Measurements from ENCODE around the gene ZBTB7C.
A peak's percentile ranks its signal among the peaks of the same experiment; 100 is the strongest.

ZBTB7C gene

GRCh38 chr18:48181857-48182256 is 227.3 kb downstream of the ZBTB7C start:
- no peak for DNase-seq

GRCh38 chr18:48181087-48181823 is 227.9 kb downstream of the ZBTB7C start:
- no peak for DNase-seq

DNA sequence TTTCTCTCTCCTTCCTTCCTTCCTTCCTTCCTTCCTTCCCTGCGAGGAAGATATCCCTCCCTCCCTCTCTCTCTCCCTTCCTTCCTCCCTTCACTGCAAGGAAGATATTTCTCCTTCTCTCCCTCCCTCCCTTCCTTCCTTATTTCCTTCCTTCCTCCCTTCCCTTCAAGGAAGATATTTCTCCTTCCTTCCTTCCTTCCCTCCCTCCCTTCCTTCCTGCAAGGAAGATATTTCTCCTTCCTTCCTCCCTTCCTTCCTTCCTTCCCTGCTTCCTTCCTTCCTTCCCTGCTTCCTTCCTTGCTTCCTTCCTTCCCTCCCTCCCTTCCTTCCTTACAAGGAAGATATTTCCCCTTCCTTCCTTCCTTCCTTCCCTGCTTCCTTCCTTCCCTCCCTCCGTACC is 229.5 kb downstream of the ZBTB7C start:
- DNase-seq, result no peak

GRCh38 chr18:48179001-48179400 is 230.2 kb downstream of the ZBTB7C start:
- no peak for DNase-seq

- DNase-seq, result no peak
Measured at GRCh38 chr18:48176909-48177308, 232.3 kb downstream of the ZBTB7C start.

GRCh38 chr18:48173557-48173956 is 235.6 kb downstream of the ZBTB7C start:
- DNase-seq, result no peak

DNA sequence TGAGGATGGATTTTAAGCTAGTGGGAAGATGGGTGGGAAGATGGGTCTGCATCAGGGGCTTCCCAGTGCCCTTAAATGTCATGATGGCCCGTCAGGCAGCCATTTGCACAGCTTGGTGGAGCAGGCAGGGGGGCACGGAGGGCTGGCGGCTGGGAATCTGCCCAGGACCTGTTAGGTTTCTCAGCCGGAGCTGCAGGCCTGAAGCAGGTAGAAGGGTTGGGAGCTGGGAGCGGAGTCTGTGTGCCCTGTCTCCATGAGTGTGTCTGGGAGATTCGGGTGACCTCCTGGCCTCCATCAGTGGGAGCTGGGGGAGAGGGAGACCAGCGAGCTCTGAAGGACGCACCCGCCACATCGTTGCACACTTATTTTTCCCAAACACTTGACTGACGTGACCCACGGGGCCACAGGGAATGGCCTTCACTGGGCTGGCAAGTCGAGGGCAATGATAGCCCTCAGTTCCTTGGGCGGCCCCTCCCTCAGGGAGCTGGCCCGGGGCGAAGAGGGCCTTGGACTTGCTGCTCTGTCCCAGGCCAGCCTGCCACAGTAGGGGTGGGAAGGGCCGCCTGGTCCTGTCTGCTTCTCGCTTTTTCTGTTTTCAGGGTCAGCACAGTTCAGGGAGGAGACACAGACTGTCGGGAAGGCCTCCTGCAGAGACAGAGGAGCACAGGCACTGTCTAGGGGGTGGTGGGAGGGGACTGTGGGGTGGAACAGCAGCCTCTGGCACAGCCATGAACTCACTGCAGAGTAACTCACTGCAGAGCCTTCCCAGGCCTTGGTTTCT is 236.8 kb downstream of the ZBTB7C start:
- no peak for DNase-seq

GRCh38 chr18:48171490-48172188 is 237.5 kb downstream of the ZBTB7C start:
- no peak for DNase-seq

DNA sequence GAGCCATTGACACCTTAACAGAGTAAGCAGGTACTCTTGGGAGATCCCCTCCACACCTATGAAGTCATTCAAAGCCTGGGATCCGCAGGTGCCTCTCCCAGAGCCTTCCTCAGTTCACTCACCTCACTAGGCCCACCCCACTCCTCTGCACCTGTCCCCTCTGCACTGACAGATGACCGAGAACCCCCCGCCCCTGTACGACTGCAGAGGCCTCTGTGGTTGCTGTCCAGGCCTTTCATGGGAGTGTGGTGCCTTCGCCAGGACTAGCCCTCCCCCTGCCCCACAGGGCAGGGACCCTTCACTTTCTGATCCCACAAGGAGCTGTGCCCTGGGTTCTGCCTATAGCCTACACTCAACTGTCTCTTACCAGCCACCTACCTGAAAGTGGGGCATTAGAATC is 238.5 kb downstream of the ZBTB7C start:
- DNase-seq, result no peak

DNA sequence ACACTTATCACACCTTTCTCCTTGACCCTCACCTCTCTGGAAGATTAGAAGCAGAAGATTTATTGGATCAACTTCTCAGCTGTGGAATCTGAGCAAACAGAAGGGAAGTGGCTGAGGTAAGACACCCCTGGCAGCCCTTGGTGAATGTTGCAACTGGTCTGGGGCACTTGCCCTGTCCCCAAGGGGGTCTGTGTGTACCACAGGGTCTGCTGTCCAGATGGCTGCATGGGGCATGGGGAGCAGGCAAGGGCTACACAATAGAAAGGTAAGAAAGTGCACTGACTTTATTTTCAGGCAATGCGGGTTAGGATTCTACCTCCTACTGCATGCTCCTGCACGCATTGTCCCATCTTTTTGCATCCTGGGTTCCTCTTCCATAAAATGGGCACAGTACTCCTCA is 240.3 kb downstream of the ZBTB7C start:
- no peak for DNase-seq

GRCh38 chr18:48167897-48168253 is 241.3 kb downstream of the ZBTB7C start:
- DNase-seq, result no peak

DNA sequence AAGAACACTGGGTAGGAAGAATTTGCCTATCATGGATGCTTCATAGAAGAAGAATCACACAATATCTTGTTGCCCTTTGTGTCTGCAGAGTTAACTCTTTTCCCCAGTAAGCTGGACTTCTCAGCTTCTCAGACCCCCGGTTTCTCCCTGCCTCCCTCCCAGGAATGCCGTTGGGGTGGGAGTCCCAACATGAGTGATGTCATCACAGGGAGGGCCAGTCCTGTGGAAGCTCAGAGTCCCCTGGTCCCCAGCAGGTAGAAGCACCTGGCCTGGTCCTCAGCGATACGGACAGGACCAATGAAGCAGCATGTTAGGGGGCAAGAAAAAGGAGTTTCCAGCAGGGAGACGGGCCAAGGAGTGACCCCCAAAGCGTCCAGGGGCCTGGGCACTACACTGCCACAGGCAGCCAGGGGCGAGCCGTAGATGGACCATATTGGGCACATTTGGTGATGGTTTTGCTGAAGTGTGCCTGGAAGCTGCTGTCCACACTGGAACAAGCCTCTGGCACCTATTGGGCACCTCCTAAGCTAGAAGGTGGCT is 242.8 kb downstream of the ZBTB7C start:
- DNase-seq, result no peak

DNA sequence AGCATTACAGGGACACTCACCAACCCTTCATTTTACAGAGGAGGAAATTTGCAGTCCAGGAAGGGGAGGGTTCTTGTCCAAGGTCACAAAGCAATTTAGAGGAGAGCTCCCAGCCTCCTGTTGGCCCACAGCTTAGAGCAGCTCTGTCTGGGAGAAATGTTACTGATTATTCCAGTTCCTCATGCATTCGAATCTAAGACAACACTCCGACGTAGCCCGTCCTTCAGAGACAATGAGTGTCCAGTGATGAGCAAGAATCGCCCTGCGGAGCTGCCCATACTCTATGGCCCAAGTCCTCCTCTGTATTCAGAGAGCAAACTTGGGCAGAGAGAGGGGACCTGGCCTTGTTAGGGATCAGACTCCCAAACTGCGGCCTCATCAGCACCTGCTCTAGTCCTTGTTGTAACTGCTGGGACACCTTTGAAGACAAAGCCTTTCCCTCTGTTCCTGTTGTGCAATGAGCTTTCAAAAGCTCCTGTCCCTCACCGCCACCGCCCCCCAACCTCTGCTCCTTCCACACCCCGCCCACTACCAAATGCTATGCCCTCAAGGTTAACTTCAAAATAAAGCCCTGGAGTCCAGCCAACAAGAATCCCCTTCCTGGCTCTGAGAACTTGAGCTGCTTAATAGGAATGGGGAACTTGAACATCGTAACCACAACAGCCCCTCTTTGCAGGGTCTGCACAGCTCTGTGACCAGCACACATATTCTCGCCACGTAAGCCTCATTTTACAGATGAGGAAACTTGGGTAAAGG is 243.9 kb downstream of the ZBTB7C start:
- no peak for DNase-seq

- DNase-seq, result no peak
Measured at GRCh38 chr18:48164701-48165100, 244.5 kb downstream of the ZBTB7C start.

- DNase-seq, result no peak
Measured at GRCh38 chr18:48164116-48164515, 245.1 kb downstream of the ZBTB7C start.

DNA sequence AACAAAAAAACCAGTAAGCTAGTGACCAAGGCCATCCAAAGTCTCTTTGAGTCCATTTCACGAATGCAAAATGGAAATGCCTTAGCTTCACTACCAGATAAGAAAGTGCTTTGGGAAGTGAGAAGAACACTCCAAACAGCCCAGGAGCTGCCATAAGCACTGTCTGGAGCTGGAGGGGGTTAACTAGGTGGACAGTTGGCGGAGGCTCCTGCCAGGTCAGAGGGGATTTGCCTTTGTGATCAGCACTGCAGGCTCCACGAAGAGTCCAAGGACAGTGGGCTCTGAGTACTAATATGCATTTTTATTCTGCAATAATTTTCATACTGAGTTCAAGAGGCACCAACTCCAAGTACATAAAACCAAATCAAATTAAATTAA is 245.5 kb downstream of the ZBTB7C start:
- no peak for DNase-seq

GRCh38 chr18:48162956-48163737 is 246.0 kb downstream of the ZBTB7C start:
- DNase-seq, result no peak

GRCh38 chr18:48161911-48162698 is 247.1 kb downstream of the ZBTB7C start:
- no peak for DNase-seq

DNA sequence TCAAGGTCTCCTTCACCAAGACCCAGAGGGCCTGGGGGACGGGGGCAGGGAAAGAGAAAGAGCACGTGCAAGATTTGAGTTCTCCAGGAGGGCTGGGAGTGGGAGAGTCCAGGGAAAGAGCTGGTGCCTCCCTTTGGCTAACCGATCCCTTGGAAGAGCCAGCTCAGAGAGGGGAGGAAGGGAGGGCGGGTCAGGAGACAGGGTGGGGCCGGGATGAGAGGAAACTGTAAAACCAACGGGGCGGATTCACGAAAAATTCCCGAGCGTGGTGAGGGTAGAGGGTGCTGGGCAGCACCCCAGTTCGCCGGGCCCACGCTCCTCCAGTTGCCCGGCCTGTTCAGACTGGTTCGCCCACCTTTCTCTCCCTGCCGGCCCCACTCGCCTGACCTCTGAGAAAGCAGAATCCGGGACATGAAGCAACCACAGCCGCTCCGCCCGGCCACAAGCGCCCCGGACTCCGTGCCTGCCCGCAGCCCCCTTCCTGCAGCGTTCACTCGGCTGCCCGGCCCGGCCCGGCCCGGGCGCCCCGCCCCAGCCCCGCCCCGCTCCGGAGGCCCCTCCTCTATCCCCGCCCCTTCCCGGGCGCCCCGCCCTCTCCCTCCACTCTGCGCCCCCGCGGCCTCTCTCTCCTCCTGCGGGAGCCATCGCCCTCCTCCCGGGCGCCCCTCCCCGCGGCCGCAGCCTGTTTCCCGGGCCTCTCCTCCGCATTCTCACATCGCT is 247.8 kb downstream of the ZBTB7C start:
- DNase-seq, result peak; percentile 20

DNA sequence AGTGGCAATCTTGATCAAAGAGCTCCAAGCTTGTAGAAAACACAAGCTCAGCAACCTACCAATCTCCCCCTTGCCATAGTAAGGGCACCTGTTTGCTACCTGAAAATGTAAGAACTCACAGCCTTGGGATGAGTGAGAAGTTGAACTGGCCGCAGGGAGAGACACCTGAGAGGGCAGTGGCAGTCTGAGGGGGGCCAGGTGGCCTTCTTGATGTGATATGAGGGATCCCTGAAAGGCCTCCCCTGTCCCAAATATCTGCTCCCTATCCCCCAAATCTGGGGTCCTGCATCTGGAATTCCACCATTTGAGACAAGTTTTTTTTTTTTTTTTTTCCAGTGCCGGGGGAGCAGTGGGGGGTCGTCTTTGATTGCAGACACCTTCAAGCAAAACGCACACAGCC is 248.6 kb downstream of the ZBTB7C start:
- no peak for DNase-seq

- no peak for DNase-seq
Measured at GRCh38 chr18:48159816-48160215, 249.4 kb downstream of the ZBTB7C start.

Data from NCI-H1048 (cell line).